Measurements from ENCODE around the gene PVALEF. TPM values are rescaled to one million over a fixed set of nuclear protein-coding genes. Genes with fewer than 3 reads are reported as not detected.

The PVALEF gene
- total RNA-seq, 2 donors from 2014 or later: not detected

DNA sequence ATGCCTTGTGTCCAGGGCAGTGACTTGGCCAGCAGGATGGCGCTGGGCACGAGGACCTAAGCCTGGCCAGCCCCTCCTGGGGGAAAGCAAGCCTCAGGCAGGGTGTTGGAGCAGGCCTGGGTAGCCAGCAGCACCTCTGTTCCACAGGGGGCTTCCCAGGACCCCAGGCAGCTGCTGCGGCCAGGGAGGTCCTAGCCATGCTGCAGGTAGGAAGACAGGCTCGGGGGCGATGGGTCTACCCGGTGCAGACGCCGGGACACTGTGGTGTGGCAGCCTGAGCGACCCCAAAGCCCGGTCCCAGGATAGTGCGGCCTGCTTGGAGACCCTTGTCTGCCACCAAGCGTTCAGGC, 23.2 kb downstream of the PVALEF start:
- intact Hi-C loops (cut with DNase I): no loop called here
- H3K27ac ChIP-seq: no peak overlapping the region
- H3K9me3 ChIP-seq: no peaks in the 10 kb centered on the region
- no peak overlapping the region for H3K4me3 ChIP-seq
- DNase-seq: no peak
- no peaks in the 10 kb centered on the region for H3K27me3 ChIP-seq
- H3K9ac ChIP-seq (ENCODE audit: low read depth in 2 of 2, low read length in 2 of 2): no peak overlapping the region
- H3K4me1 ChIP-seq: no peaks in the 10 kb centered on the region
- no peaks in the 10 kb centered on the region for H3K36me3 ChIP-seq
- TF ChIP-seq, protein P1, sequence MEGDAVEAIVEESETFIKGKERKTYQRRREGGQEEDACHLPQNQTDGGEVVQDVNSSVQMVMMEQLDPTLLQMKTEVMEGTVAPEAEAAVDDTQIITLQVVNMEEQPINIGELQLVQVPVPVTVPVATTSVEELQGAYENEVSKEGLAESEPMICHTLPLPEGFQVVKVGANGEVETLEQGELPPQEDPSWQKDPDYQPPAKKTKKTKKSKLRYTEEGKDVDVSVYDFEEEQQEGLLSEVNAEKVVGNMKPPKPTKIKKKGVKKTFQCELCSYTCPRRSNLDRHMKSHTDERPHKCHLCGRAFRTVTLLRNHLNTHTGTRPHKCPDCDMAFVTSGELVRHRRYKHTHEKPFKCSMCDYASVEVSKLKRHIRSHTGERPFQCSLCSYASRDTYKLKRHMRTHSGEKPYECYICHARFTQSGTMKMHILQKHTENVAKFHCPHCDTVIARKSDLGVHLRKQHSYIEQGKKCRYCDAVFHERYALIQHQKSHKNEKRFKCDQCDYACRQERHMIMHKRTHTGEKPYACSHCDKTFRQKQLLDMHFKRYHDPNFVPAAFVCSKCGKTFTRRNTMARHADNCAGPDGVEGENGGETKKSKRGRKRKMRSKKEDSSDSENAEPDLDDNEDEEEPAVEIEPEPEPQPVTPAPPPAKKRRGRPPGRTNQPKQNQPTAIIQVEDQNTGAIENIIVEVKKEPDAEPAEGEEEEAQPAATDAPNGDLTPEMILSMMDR (IDR thresholded peaks at IDR 0.05): no peak

DNA sequence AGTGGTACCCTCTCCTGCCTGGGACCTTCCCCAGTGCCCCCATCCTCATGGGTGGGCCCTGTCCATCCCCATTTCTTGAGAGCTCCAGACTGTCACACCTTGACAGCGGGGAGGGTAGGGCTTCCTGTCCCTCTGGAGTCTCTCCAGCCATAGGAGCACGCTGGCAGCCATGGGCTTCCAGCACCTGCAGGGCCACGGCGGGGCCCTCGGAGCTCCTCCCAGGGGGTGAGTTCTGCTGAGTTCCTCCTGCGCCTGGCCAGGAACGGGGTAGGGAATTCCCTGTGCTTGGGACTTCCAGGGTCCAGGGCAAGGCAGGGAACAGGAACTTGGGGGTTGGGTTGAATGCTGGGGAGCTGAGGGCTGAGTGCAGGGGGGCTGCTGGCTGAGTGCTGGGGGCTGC, 23.7 kb downstream of the PVALEF start:
- DNase-seq: no peak

DNA sequence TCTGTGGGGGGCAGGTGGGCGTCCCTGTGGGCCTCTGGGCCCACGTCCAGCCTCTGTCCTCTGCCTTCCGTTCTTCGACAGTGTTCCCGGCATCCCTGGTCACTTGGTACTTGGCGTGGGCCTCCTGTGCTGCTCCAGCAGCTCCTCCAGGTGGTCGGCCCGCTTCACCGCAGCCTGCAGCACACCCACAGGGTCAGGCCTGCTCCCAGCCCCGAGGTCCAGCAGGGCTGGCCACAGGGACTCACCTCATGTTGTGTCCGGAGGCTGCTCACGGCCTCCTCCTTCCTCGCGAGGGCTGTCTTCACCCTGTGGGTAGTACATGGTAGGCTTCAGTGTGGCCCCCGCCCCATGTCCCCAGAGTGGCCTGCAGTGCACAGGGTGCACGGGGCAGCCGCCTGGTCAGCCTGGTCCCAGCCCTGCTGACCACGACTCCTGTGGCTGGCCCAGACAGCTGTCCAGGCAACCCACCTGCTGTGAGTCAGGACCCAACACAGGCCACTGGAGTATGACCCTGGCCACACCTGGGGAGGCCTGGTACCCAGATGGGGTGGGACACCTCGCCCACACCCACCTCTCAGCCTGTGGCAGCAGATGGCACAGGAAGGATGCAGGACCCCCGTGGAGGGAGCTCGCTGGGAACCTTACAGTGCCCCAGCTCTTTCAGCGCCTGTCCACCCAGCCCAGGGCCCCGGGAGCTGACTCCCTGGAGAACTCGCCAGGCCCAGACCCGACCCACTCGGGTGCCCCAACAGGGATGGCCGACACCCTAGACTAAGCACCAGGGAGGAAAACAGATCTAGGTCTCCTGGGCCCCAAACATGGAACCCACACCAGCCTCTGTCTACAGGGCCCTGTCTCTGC, 24.6 kb downstream of the PVALEF start:
- Histone ChIP-seq H3K27me3 (no peaks in the 10 kb centered on the region), H3K4me1 (no peaks in the 10 kb centered on the region), H3K27ac (no peak overlapping the region), H3K4me3 (no peak overlapping the region), H3K9me3 (no peaks in the 10 kb centered on the region), H3K9ac (ENCODE audit: low read depth in 2 of 2, low read length in 2 of 2) (no peak overlapping the region), H3K36me3 (no peaks in the 10 kb centered on the region)
- TF ChIP-seq, protein P1 (IDR thresholded peaks at IDR 0.05): no peak
- no peak for DNase-seq
- intact Hi-C loops (cut with DNase I): no loop called here

More for the DNA sequence above, 23.7 kb downstream of the PVALEF start:
- intact Hi-C loops (cut with DNase I): no loop called here
- no peaks in the 10 kb centered on the region for H3K4me1 ChIP-seq
- H3K9me3 ChIP-seq: no peaks in the 10 kb centered on the region
- no peaks in the 10 kb centered on the region for H3K27me3 ChIP-seq
- H3K9ac ChIP-seq (ENCODE audit: low read depth in 2 of 2, low read length in 2 of 2): no peak overlapping the region
- H3K36me3 ChIP-seq: no peaks in the 10 kb centered on the region
- TF ChIP-seq, protein P1 (IDR thresholded peaks at IDR 0.05): no peak
- H3K4me3 ChIP-seq: no peak overlapping the region
- no peak overlapping the region for H3K27ac ChIP-seq

DNA sequence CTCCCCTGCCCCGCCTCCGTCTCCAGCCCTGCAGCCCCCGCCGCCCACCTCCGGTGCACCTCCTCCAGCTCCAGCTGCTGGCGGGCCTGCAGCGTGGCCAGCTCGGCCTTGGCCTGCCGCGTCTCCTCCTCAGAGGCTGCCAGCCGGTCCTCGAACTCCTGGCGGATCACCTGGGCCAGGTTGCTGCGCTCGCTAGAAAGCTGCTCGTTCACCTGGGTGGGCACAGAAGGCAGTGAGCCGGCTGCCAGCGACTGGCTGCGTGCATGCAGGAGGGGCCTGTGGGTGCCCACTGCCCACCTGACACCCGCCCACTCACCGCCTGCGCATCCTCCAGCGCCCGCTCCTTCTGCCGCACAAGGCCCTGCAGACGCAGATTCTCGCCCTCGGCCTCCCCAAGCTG, 25.3 kb downstream of the PVALEF start:
- intact Hi-C loops (cut with DNase I): no loop called here
- Histone ChIP-seq H3K36me3 (no peaks in the 10 kb centered on the region), H3K27ac (no peak overlapping the region), H3K9ac (ENCODE audit: low read depth in 2 of 2, low read length in 2 of 2) (no peak overlapping the region), H3K27me3 (no peaks in the 10 kb centered on the region), H3K4me3 (no peak overlapping the region), H3K9me3 (no peaks in the 10 kb centered on the region), H3K4me1 (no peaks in the 10 kb centered on the region)
- DNase-seq: no peak
- TF ChIP-seq, protein P1 (IDR thresholded peaks at IDR 0.05): no peak

DNA sequence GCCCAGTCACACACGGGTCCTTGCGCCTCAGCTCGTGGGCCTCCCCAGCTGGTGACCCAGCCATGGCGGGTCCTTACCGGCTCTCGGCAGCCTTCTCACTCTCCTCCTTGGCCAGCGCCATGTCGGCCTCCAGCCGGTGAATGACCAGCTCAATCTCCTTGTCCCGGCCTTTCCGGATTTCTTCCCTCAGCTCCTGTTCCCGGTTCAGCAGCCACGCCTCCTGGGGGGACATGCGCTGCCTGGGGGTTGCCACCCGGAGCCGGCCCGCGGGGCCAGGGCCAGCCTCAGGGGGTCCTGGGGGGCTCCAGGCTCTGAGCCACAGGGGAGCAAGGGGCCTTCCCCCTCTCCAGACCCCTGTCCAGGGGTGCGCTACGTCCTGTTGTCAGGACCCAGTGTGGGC, 25.8 kb downstream of the PVALEF start:
- H3K36me3 ChIP-seq: no peaks in the 10 kb centered on the region
- DNase-seq: no peak
- no peak overlapping the region for H3K9ac ChIP-seq (ENCODE audit: low read depth in 2 of 2, low read length in 2 of 2)
- TF ChIP-seq, protein P1 (IDR thresholded peaks at IDR 0.05): no peak
- H3K4me1 ChIP-seq: no peaks in the 10 kb centered on the region
- no peaks in the 10 kb centered on the region for H3K9me3 ChIP-seq
- H3K4me3 ChIP-seq: no peak overlapping the region
- H3K27me3 ChIP-seq: no peaks in the 10 kb centered on the region
- intact Hi-C loops (cut with DNase I): no loop called here
- H3K27ac ChIP-seq: no peak overlapping the region

All from colonic mucosa (tissue), 4 donors.